ENCODE measurements around the gene PARD3B. TPM values are rescaled to one million over a fixed set of nuclear protein-coding genes. Genes with fewer than 3 reads are reported as not detected.

PARD3B gene
- total RNA-seq, 2 donors from 2014 or later: 0.52 TPM; not detected in 1

GRCh38 chr2:205333351-205333750, 788.1 kb downstream of the PARD3B start:
- Mint-ChIP-seq H3K4me3 (no peak overlapping the region), H3K27ac (no peak overlapping the region), H3K27me3 (peaks cover 0 to 2% of the 10 kb centered on the region in 2 donors), H3K4me1 (ENCODE audit: low read depth in 2 of 2) (no peaks in the 10 kb centered on the region), H3K9me3 (peaks cover 4% of the 10 kb centered on the region), H3K36me3 (no peaks in the 10 kb centered on the region)
- ATAC-seq: no peak
- DNase-seq (ENCODE audit: low spot score): no peak

GRCh38 chr2:205337274-205337673, 792.0 kb downstream of the PARD3B start:
- Mint-ChIP-seq H3K27ac (no peak overlapping the region), H3K9me3 (peaks cover 4% of the 10 kb centered on the region), H3K4me1 (ENCODE audit: low read depth in 2 of 2) (no peaks in the 10 kb centered on the region), H3K36me3 (no peaks in the 10 kb centered on the region), H3K27me3 (peaks cover 0 to 2% of the 10 kb centered on the region in 2 donors), H3K4me3 (no peak overlapping the region)
- no peak for DNase-seq (ENCODE audit: low spot score)
- ATAC-seq: no peak

GRCh38 chr2:205338156-205338555, 792.9 kb downstream of the PARD3B start:
- peaks cover 0 to 2% of the 10 kb centered on the region in 2 donors for H3K27me3 Mint-ChIP-seq
- peaks cover 4% of the 10 kb centered on the region for H3K9me3 Mint-ChIP-seq
- ATAC-seq: no peak
- no peak for DNase-seq (ENCODE audit: low spot score)
- H3K27ac Mint-ChIP-seq: no peak overlapping the region
- no peaks in the 10 kb centered on the region for H3K4me1 Mint-ChIP-seq (ENCODE audit: low read depth in 2 of 2)
- H3K4me3 Mint-ChIP-seq: no peak overlapping the region
- H3K36me3 Mint-ChIP-seq: no peaks in the 10 kb centered on the region

DNA sequence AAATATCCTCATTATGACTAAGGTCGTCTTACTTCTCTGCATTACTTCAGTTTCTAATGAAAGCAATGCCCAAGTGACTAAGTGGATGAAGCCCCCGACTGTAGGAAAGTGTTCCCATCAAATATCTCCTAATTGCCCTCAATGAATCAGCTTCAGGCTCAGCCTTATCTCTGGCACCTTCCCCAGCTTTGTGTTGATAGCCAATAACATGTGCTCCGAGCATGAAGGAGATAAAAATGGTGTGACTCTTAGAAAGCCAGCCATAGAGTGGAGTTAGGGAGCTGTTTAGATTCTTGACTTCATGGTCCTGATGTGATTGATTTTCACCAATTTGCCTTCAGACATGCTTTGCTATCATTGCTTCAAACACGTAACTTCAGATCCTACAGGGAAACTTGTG, 797.8 kb downstream of the PARD3B start:
- no peaks in the 10 kb centered on the region for H3K36me3 Mint-ChIP-seq
- no peaks in the 10 kb centered on the region for H3K9me3 Mint-ChIP-seq
- no peak overlapping the region for H3K4me3 Mint-ChIP-seq
- H3K27ac Mint-ChIP-seq: no peak overlapping the region
- DNase-seq (ENCODE audit: low spot score) (no peak), ATAC-seq (no peak)
- H3K4me1 Mint-ChIP-seq (ENCODE audit: low read depth in 2 of 2): no peaks in the 10 kb centered on the region
- H3K27me3 Mint-ChIP-seq: no peaks in the 10 kb centered on the region

GRCh38 chr2:205346649-205347048, 801.4 kb downstream of the PARD3B start:
- Mint-ChIP-seq H3K27ac (no peak overlapping the region), H3K4me3 (no peak overlapping the region), H3K36me3 (no peaks in the 10 kb centered on the region), H3K9me3 (no peaks in the 10 kb centered on the region), H3K27me3 (no peaks in the 10 kb centered on the region), H3K4me1 (ENCODE audit: low read depth in 2 of 2) (no peaks in the 10 kb centered on the region)
- no peak for ATAC-seq
- no peak for DNase-seq (ENCODE audit: low spot score)

- H3K27me3 Mint-ChIP-seq: no peaks in the 10 kb centered on the region
- no peak overlapping the region for H3K27ac Mint-ChIP-seq
- no peaks in the 10 kb centered on the region for H3K4me1 Mint-ChIP-seq (ENCODE audit: low read depth in 2 of 2)
- ATAC-seq (no peak), DNase-seq (ENCODE audit: low spot score) (no peak)
- H3K4me3 Mint-ChIP-seq: no peak overlapping the region
- no peaks in the 10 kb centered on the region for H3K9me3 Mint-ChIP-seq
- no peaks in the 10 kb centered on the region for H3K36me3 Mint-ChIP-seq
These were observed 802.6 kb downstream of the PARD3B start for GRCh38 chr2:205347899-205348298.

DNA sequence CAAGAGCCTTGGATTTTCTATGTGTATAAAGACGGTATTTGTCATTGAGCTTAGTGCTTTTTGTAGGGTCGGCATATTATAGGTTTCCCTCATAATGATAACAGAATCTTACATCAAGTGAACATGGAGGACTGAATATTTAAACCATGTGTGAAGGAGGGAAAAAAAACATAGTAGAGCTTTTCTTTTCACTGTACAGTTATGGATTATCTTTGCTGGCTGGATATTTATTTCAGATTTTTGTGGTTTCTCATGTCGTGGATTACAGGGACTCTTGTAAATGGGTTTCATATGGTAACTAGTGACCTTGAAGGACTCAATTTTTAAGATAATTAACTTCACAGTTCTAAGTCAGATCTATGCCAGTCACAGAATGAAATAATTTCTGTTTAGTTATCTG, 806.8 kb downstream of the PARD3B start:
- H3K27me3 Mint-ChIP-seq: no peaks in the 10 kb centered on the region
- H3K4me1 Mint-ChIP-seq (ENCODE audit: low read depth in 2 of 2): no peaks in the 10 kb centered on the region
- H3K9me3 Mint-ChIP-seq: peaks cover 4% of the 10 kb centered on the region
- DNase-seq (ENCODE audit: low spot score) (no peak), ATAC-seq (no peak)
- H3K4me3 Mint-ChIP-seq: no peak overlapping the region
- no peak overlapping the region for H3K27ac Mint-ChIP-seq
- no peaks in the 10 kb centered on the region for H3K36me3 Mint-ChIP-seq

DNA sequence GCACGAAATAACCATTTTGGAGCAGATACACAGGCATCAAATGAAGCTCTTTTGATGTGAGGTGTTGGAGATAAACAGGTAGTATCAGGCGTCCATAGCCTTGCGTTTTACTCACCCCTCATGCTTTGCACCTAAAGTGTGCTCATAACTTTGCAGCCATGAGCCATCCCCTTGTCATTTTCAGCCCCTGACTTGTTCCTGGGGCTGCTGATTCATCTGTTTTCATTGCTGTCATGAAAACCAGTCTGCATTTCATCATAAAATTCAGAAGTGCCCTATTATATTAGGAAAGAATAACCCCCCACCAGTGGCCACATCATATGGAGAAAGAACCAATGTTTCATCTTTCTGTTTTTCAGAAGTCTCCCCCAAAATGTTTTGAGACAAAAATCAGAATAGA, 807.3 kb downstream of the PARD3B start:
- ATAC-seq (no peak), DNase-seq (ENCODE audit: low spot score) (no peak)
- Mint-ChIP-seq H3K4me1 (ENCODE audit: low read depth in 2 of 2) (no peaks in the 10 kb centered on the region), H3K4me3 (no peak overlapping the region), H3K27me3 (no peaks in the 10 kb centered on the region), H3K36me3 (no peaks in the 10 kb centered on the region), H3K27ac (no peak overlapping the region), H3K9me3 (peaks cover 4% of the 10 kb centered on the region)

DNA sequence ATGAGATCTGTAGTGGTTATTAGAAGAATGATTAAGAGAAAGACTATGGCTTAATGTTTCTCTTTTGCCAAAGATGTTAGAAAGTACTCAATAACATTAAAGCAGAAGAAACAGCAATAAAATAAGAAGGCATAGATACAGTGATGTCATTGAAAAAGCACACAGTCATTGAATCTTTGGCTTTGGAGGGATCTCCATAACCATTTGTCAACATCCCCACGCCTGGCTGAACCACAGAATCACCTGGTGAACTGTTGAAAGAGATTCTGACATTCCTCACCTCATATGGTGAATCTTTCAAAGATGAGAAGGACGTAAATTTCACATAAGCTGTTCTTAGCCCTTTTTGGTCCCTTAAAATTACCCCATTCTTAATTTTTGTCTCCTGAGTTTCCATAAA, 812.5 kb downstream of the PARD3B start:
- Mint-ChIP-seq H3K4me1 (ENCODE audit: low read depth in 2 of 2) (no peaks in the 10 kb centered on the region), H3K4me3 (no peak overlapping the region)

DNA sequence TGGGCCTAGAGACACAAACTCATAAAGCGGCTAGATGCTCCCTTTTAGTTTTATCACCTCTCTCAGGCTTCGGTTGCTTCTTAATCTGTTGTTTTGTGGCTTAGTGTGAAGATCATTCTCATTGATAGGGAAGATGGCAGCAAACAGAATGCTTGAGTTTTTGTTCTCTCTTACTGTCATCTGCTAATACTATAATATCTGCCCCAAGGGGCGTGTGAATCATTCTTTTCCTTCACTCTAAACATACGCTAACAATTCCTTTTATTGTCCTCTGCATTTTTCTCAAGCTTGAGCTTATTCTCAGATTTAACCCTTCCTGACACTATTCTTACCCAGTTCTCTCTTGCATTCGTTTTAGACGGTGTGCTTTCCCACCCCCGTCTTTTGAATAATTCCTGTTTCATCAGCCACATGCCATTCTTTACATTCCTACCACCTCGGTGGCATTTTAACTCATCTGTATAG, 813.1 kb downstream of the PARD3B start:
- H3K4me1 Mint-ChIP-seq (ENCODE audit: low read depth in 2 of 2): no peaks in the 10 kb centered on the region
- no peak overlapping the region for H3K4me3 Mint-ChIP-seq
- no peak for DNase-seq (ENCODE audit: low spot score)
- no peaks in the 10 kb centered on the region for H3K36me3 Mint-ChIP-seq
- ATAC-seq: no peak
- H3K27ac Mint-ChIP-seq: no peak overlapping the region
- no peaks in the 10 kb centered on the region for H3K27me3 Mint-ChIP-seq
- H3K9me3 Mint-ChIP-seq: peaks cover 4% of the 10 kb centered on the region

More for the DNA sequence above, 812.5 kb downstream of the PARD3B start:
- peaks cover 4% of the 10 kb centered on the region for H3K9me3 Mint-ChIP-seq
- H3K27me3 Mint-ChIP-seq: no peaks in the 10 kb centered on the region
- DNase-seq (ENCODE audit: low spot score) (no peak), ATAC-seq (no peak)
- no peaks in the 10 kb centered on the region for H3K36me3 Mint-ChIP-seq
- no peak overlapping the region for H3K27ac Mint-ChIP-seq

GRCh38 chr2:205361272-205361671, 816.0 kb downstream of the PARD3B start:
- no peaks in the 10 kb centered on the region for H3K9me3 Mint-ChIP-seq
- no peaks in the 10 kb centered on the region for H3K36me3 Mint-ChIP-seq
- H3K27ac Mint-ChIP-seq: no peak overlapping the region
- H3K27me3 Mint-ChIP-seq: no peaks in the 10 kb centered on the region
- no peak for DNase-seq (ENCODE audit: low spot score)
- no peak for ATAC-seq
- H3K4me1 Mint-ChIP-seq (ENCODE audit: low read depth in 2 of 2): no peaks in the 10 kb centered on the region
- H3K4me3 Mint-ChIP-seq: no peak overlapping the region

DNA sequence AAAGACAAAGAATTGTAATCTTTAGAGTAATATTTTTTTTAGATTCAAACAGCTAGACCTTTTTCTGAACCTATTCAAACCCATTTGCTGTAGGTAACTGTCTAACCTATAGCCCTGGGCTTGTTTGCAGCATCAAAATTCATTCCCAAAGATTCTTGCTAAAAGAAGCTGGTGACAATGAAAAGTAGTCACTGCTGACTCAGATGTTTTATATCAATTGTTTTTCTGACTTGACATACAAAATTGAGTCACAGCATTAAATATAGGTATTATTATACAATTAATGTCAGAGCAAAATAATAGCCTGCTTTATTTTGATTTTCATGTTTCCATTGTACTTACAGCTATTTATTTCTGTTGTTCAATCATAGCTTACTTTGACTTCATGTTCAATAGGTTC, 816.7 kb downstream of the PARD3B start:
- Mint-ChIP-seq H3K27ac (no peak overlapping the region), H3K4me3 (no peak overlapping the region), H3K4me1 (ENCODE audit: low read depth in 2 of 2) (no peaks in the 10 kb centered on the region), H3K9me3 (no peaks in the 10 kb centered on the region), H3K36me3 (no peaks in the 10 kb centered on the region), H3K27me3 (no peaks in the 10 kb centered on the region)
- DNase-seq (ENCODE audit: low spot score) (no peak), ATAC-seq (no peak)

GRCh38 chr2:205364261-205364660, 819.0 kb downstream of the PARD3B start:
- H3K36me3 Mint-ChIP-seq: no peaks in the 10 kb centered on the region
- no peak overlapping the region for H3K4me3 Mint-ChIP-seq

DNA sequence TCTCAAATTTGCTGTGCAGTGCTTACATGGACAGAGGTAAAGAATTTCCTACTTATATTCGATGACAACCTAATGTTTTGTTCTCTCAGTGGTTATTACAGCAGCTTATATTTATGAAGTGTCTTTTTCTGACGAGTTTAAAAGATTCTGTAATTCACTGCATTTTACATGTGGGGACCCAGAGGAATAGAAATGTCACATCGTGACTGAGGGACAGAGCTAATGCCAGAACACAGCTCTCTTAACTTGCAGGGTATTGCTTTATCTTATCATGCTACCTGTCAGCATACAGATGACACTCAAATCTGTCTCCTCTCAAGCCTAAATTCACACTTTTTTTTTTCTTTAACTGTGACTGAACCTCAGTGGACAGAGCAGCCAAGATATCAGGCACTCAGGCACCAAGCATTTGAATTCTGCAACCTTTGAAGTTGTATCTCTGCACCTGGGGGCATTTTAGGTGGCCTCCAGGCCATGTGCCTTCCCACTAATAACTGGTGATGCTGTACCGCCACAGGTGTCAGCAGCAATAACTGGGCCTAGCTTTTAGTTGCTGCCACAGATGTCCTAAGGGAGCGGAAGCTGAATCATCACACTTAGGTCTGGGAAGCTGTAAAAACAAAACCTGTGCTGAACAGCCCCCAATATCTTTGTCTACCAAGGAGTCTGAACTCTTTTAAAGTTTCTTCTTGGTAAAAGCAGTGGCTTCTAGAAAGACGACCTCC, 821.2 kb downstream of the PARD3B start:
- ATAC-seq: no peak
- H3K4me3 Mint-ChIP-seq: no peak overlapping the region
- H3K27me3 Mint-ChIP-seq: no peaks in the 10 kb centered on the region
- DNase-seq (ENCODE audit: low spot score): no peak
- no peaks in the 10 kb centered on the region for H3K4me1 Mint-ChIP-seq (ENCODE audit: low read depth in 2 of 2)
- no peak overlapping the region for H3K27ac Mint-ChIP-seq
- no peaks in the 10 kb centered on the region for H3K36me3 Mint-ChIP-seq
- H3K9me3 Mint-ChIP-seq: no peaks in the 10 kb centered on the region

More at GRCh38 chr2:205364261-205364660, 819.0 kb downstream of the PARD3B start:
- DNase-seq (ENCODE audit: low spot score) (no peak), ATAC-seq (no peak)
- Mint-ChIP-seq H3K27me3 (no peaks in the 10 kb centered on the region), H3K4me1 (ENCODE audit: low read depth in 2 of 2) (no peaks in the 10 kb centered on the region), H3K9me3 (no peaks in the 10 kb centered on the region), H3K27ac (no peak overlapping the region)

Measured in natural killer cell treated with Interleukin-12 subunit alpha and Interleukin-12 subunit beta and Interleukin-15 and Interleukin-18, amount 100 ng/mL, for 72 hours (primary cell).